ENCODE data around the gene TIGIT.

TIGIT gene

DNA sequence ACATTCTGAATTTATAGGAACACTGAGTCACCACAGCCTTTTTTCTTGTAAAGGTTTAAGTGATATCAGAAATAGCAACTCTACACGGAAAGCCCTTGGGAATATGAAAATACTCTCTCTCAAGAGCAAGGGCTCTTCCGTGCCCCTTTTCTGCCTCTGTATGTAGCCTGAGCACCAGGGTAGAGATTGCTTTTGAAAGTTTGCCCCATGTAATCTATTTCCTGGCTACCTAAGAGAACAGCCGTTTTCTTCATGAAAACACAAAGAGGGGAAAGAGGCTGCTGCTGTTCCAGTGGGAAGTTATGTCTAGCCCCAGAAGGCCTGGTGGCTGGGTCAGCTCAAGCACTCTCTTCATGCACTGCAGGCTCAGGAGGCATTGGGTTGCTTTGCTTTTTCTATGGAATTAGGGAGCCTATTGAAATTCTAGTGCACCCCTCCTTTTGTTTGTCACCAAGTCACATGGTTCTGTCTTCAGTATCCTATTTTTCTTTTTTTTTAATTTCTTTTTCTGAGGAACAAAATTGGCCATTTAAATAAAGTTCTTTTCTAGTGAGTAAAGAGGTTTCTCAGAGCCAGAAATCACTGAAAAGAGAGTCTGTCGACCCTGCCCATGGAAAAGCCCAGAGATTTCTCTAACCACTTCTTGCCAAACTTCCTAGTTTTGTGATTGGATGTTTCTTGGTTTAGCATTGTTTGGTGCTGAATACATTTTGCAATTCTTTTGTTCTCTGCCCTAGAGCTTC is 39.5 kb downstream of the TIGIT start:
- H3K4me3 ChIP-seq (ENCODE audit: low read depth, low read length) = no peak overlapping the region
- TF ChIP-seq, protein P1, sequence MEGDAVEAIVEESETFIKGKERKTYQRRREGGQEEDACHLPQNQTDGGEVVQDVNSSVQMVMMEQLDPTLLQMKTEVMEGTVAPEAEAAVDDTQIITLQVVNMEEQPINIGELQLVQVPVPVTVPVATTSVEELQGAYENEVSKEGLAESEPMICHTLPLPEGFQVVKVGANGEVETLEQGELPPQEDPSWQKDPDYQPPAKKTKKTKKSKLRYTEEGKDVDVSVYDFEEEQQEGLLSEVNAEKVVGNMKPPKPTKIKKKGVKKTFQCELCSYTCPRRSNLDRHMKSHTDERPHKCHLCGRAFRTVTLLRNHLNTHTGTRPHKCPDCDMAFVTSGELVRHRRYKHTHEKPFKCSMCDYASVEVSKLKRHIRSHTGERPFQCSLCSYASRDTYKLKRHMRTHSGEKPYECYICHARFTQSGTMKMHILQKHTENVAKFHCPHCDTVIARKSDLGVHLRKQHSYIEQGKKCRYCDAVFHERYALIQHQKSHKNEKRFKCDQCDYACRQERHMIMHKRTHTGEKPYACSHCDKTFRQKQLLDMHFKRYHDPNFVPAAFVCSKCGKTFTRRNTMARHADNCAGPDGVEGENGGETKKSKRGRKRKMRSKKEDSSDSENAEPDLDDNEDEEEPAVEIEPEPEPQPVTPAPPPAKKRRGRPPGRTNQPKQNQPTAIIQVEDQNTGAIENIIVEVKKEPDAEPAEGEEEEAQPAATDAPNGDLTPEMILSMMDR (conservative IDR thresholded peaks at IDR 0.05; ENCODE audit: low read depth, low read length) = no peak
- peak; percentile 6 for DNase-seq (ENCODE audit: low read depth)

DNA sequence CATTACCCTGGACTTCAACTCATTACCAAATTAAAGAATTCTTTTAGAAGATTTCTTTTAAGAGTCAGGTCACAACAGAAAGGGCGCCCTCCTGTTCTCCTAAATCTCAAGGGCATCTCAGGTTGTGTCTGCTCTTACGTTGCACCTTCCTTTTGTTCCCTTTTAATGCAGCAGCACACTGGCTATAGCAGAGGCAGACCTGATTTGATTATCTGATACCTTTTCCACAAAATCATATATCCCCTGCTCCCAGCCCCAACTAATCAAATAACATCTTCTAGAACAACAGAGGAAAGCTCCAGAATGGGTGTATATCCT is 40.1 kb downstream of the TIGIT start:
- no peak for DNase-seq (ENCODE audit: low read depth)
- TF ChIP-seq, protein P1 (conservative IDR thresholded peaks at IDR 0.05; ENCODE audit: low read depth, low read length) = no peak
- H3K4me3 ChIP-seq (ENCODE audit: low read depth, low read length) = no peak overlapping the region

DNA sequence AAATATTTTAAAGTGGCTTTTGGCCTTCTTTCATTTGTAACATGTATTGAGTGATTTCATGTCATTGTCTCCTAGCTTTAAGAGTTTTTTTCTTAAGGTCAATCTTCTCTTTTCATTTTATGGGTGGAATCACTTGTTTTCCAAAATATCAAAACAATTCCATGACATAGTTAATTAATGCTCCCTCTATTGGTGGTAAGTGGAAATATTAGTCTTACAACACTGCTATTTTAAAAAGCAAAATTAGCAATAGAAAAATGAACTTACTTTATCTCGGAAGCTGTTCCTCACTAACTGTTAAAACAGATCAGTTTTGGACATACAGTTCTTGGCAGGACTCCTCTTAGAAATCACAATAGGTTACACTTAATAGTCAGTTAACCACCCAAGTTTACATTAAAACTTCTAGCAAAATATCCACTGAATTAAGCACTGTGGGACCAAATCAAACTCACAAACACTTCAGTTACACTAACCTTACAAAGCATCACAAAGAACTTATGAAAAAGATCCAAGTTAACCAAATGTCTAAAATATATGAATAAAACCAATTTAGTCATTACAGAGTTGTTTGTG is 42.4 kb downstream of the TIGIT start:
- TF ChIP-seq, protein P1 (conservative IDR thresholded peaks at IDR 0.05; ENCODE audit: low read depth, low read length) = peak; percentile 48
- peak; percentile 26 for DNase-seq (ENCODE audit: low read depth)
- H3K4me3 ChIP-seq (ENCODE audit: low read depth, low read length) = no peak overlapping the region

DNA sequence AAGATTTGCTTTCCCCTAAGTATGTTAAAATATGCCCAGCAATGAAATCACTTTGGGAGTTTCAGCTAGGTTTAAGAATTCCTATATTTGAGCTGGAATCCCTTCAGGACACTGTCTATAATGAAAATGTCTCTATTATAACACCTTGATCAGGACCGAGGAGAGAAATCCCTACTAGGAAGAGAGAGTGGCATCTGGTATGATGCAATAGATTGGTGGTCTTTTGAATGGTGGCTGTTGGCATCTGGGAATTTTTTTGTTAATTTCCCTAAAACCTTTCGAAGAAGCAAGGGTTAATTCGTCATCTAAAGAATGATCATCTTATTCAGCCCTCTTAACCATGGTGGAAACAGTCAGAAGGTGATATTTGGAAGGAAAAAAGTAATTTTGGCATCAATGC is 43.0 kb downstream of the TIGIT start:
- TF ChIP-seq, protein P1 (conservative IDR thresholded peaks at IDR 0.05; ENCODE audit: low read depth, low read length) = no peak
- no peak for DNase-seq (ENCODE audit: low read depth)
- H3K4me3 ChIP-seq (ENCODE audit: low read depth, low read length) = no peak overlapping the region

DNA sequence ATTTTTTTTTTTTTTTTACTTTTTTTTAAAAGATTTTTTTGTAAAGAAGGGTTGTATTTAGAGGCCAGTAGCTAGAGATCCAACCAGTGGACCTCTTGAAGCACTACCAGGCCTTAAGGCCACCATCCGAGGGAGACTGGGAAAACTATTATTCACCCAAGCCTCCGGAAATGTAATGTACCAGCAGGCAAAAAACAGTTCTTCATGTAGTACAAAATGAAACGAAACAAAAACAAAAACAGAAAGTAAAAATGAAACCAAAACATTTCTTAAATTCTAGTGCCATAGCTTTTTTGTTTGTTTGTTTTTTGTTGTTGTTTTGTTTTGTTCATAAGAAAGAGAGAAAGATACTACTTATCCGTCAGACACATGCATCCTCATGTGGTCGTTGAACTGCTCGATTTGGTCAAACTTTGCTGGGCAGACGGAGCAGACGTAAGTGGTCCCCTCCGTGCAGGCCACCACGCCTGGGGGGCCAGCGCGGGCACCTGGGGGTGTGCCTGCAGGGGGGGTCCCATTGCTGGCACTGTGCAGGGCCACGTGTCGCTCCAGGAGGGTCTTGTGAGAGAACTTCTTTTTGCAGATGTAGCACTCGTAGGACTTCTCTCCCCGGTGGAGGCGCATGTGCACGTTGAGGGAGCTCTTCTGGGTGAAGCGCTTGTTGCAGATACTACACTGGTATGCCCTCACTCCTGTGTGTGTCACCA is 45.0 kb downstream of the TIGIT start:
- TF ChIP-seq, protein P1 (conservative IDR thresholded peaks at IDR 0.05; ENCODE audit: low read depth, low read length) = no peak
- H3K4me3 ChIP-seq (ENCODE audit: low read depth, low read length) = no peak overlapping the region
- no peak for DNase-seq (ENCODE audit: low read depth)

DNA sequence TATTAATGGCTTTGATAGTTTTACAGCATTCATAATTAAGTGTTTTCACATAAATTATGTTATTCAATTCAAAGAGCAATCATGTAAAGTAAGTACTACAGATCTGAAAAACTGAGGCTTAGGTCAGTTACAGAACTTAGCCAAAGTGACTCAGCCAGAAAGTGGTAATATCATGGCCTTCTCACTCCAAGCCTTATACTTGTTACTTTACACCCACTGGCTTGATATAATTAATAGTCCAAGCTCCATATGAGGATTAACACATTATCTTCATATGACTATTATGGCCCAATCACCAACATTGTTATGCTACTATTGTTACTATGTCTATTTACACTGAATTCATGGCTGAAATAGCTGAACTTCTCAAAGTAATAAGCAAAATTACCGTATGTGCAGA is 50.7 kb downstream of the TIGIT start:
- TF ChIP-seq, protein P1 (conservative IDR thresholded peaks at IDR 0.05; ENCODE audit: low read depth, low read length) = no peak
- no peak overlapping the region for H3K4me3 ChIP-seq (ENCODE audit: low read depth, low read length)

More for the DNA sequence above, 50.7 kb downstream of the TIGIT start:
- no peak for DNase-seq (ENCODE audit: low read depth)

All from choroid plexus epithelial cell (primary cell).